Measurements from ENCODE around the gene POMGNT1. TPM values are rescaled to one million over a fixed set of nuclear protein-coding genes. Genes with fewer than 3 reads are reported as not detected.

POMGNT1 gene
- 10 to 100 TPM; 21.1 to 29.0 TPM for total RNA-seq
- polyA plus RNA-seq (2013, experiment 1 of 2): 22.6 TPM
- polyA plus RNA-seq (2013, experiment 2 of 2): 21.4 TPM
- total RNA-seq: 18.6 to 96.8 (median 57.3) reads per million in 172 experiments

GRCh38 chr1:46197964-46198811 is at the start of gene POMGNT1:
POMGNT1 (minus strand) TSS chr1:46198434; CDS start chr1:46197821, 613 bp downstream.
- ATAC-seq (ENCODE audit: poor library complexity) (peak; percentile 92), DNase-seq (peak; percentile 53 to 90 (median 72))
- Histone ChIP-seq H3K9me3 (ENCODE audit: control insufficient read depth in 1 of 2, insufficient read depth in 1 of 2, low read length in 2 of 2) (no peaks in the 10 kb centered on the region), H3K36me3 (ENCODE audit: insufficient read depth, low read length) (peaks cover 25% of the 10 kb centered on the region), H3K4me1 (ENCODE audit: insufficient read depth, low read length) (peaks cover 34% of the 10 kb centered on the region), H3K27ac (ENCODE audit: low read depth in 1 of 2, low read length in 2 of 2) (peak within 1 kb of the TSS in 1 of 2 donors; percentile 37), H3K27me3 (ENCODE audit: control insufficient read depth in 1 of 2, insufficient read depth in 2 of 2, low read length in 2 of 2) (no peaks in the 10 kb centered on the region), H3K4me3 (ENCODE audit: low read length) (peak within 1 kb of the TSS; percentile 81)
- H3K9me3 Mint-ChIP-seq: no peaks in the 10 kb centered on the region
- H3K36me3 Mint-ChIP-seq (ENCODE audit: low read depth): peaks cover 32% of the 10 kb centered on the region
- intact Hi-C loops (cut with DNase I, micrococcal nuclease): loop anchor here in 1 of 2 experiments (1.0 to 10.0 kb wide), 5 partner anchors 48 to 1843 kb away; partner anchors contain the start of genes ERI3, LRRC41, PIK3R3 and UQCRH
- peak within 1 kb of the TSS; percentile 71 for H3K27ac Mint-ChIP-seq
- no peaks in the 10 kb centered on the region for H3K27me3 Mint-ChIP-seq
- POLR2A ChIA-PET: interaction anchor here (0.6 to 1.9 kb wide), 4 partner anchors 10 to 511 kb away, joined by 3 to 10 read pairs (median 4); no protein-coding TSS in a partner anchor
- CTCF ChIA-PET: interaction anchor here (2.3 kb wide), 1 partner anchor 25 kb away, joined by 12 read pairs; no protein-coding TSS in a partner anchor
- peak within 1 kb of the TSS; percentile 87 for H3K4me3 Mint-ChIP-seq
- peaks cover 36% of the 10 kb centered on the region for H3K4me1 Mint-ChIP-seq (ENCODE audit: low read depth)
- TF ChIP-seq, protein P1, sequence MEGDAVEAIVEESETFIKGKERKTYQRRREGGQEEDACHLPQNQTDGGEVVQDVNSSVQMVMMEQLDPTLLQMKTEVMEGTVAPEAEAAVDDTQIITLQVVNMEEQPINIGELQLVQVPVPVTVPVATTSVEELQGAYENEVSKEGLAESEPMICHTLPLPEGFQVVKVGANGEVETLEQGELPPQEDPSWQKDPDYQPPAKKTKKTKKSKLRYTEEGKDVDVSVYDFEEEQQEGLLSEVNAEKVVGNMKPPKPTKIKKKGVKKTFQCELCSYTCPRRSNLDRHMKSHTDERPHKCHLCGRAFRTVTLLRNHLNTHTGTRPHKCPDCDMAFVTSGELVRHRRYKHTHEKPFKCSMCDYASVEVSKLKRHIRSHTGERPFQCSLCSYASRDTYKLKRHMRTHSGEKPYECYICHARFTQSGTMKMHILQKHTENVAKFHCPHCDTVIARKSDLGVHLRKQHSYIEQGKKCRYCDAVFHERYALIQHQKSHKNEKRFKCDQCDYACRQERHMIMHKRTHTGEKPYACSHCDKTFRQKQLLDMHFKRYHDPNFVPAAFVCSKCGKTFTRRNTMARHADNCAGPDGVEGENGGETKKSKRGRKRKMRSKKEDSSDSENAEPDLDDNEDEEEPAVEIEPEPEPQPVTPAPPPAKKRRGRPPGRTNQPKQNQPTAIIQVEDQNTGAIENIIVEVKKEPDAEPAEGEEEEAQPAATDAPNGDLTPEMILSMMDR (IDR thresholded peaks at IDR 0.05): no peak

DNA sequence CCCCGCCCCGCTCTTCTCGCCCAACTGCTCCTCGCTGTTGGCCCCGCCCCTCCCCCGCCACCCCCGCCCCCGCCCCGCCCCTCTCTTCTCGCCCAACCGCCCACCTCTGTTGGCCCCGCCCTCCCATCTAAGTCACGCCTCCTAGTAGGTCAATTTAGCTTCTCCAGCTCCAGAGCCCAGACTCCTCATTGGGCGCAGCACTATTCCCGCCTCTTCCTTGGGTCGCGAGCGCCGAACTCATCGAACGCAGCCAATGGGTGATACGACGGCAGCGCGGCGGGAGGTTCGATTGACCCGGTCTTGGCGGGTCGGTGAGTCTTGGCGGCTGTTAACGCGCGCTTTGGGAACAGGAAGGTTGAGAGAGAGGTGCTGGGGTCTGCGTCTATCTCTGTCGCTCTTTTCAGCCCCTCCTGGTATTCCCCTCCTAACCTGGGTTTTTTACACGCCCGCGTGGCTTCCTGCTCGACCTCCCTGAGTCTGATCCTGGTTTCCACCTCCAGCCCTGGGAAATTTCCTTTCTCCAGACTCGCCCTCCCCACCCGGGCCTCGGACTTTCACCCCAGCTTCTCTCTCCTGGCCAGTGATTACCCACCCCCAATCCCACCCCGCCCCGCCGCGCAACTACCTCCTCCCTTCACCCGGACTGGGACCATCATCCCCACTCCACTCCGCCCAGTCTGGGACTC is 49.3 kb upstream of the POMGNT1 start, which contains the start of gene RAD54L:
TSS of gene RAD54L (plus strand) at position 328 of the 686 bp plus-strand sequence. CDS start 643 bp downstream, outside the sequence.
- H3K27ac ChIP-seq (ENCODE audit: low read depth in 1 of 2, low read length in 2 of 2): no peak within 1 kb of the TSS
- ATAC-seq (ENCODE audit: poor library complexity): peak; percentile 96
- no peaks in the 10 kb centered on the region for H3K9me3 Mint-ChIP-seq
- H3K36me3 ChIP-seq (ENCODE audit: insufficient read depth, low read length): no peaks in the 10 kb centered on the region
- no peaks in the 10 kb centered on the region for H3K36me3 Mint-ChIP-seq (ENCODE audit: low read depth)
- H3K4me3 ChIP-seq (ENCODE audit: low read length): peak within 1 kb of the TSS; percentile 83
- peak within 1 kb of the TSS; percentile 36 for H3K27ac Mint-ChIP-seq
- H3K27me3 ChIP-seq (ENCODE audit: control insufficient read depth in 1 of 2, insufficient read depth in 2 of 2, low read length in 2 of 2): no peaks in the 10 kb centered on the region
- H3K4me3 Mint-ChIP-seq: peak within 1 kb of the TSS; percentile 89
- H3K9me3 ChIP-seq (ENCODE audit: control insufficient read depth in 1 of 2, insufficient read depth in 1 of 2, low read length in 2 of 2): no peaks in the 10 kb centered on the region
- H3K4me1 Mint-ChIP-seq (ENCODE audit: low read depth): peaks cover 26% of the 10 kb centered on the region
- no peaks in the 10 kb centered on the region for H3K27me3 Mint-ChIP-seq
- ChIA-PET POLR2A (interaction anchor here (0.6 to 3.7 kb wide), 10 partner anchors 27 to 724 kb away, joined by 3 to 42 read pairs (median 3); partner anchors contain the start of genes LRRC41, NSUN4 and UQCRH), CTCF (interaction anchor here (0.9 to 1.4 kb wide), 3 partner anchors 91 to 101 kb away, joined by 3 to 9 read pairs (median 4); partner anchors contain the start of gene NSUN4)
- peaks cover 21% of the 10 kb centered on the region for H3K4me1 ChIP-seq (ENCODE audit: insufficient read depth, low read length)
- TF ChIP-seq, protein P1 (IDR thresholded peaks at IDR 0.05): no peak
- DNase-seq: peak; percentile 92 to 99 (median 94)
- intact Hi-C loops (cut with DNase I, micrococcal nuclease): loop anchor here (1.0 to 5.0 kb wide), 6 partner anchors 55 to 663 kb away; partner anchors contain the start of genes LRRC41 (in 2 of the 2), NSUN4 (in 2 of the 2), UQCRH (in 2 of the 2) and EFCAB14 (in 1 of the 2)

Measured in CD4-positive, alpha-beta T cell (primary cell).